ENCODE results near the gene FYCO1.

FYCO1 gene

GRCh38 chr3:45892161-45892560, 103.5 kb downstream of the FYCO1 start:
- no peak overlapping the region for H3K4me3 ChIP-seq (ENCODE audit: low read length, poor library complexity, severe bottlenecking)
- no peak overlapping the region for H3K9ac ChIP-seq (ENCODE audit: low read depth, low read length, poor library complexity, severe bottlenecking)
- TF ChIP-seq, protein P1, sequence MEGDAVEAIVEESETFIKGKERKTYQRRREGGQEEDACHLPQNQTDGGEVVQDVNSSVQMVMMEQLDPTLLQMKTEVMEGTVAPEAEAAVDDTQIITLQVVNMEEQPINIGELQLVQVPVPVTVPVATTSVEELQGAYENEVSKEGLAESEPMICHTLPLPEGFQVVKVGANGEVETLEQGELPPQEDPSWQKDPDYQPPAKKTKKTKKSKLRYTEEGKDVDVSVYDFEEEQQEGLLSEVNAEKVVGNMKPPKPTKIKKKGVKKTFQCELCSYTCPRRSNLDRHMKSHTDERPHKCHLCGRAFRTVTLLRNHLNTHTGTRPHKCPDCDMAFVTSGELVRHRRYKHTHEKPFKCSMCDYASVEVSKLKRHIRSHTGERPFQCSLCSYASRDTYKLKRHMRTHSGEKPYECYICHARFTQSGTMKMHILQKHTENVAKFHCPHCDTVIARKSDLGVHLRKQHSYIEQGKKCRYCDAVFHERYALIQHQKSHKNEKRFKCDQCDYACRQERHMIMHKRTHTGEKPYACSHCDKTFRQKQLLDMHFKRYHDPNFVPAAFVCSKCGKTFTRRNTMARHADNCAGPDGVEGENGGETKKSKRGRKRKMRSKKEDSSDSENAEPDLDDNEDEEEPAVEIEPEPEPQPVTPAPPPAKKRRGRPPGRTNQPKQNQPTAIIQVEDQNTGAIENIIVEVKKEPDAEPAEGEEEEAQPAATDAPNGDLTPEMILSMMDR (conservative IDR thresholded peaks at IDR 0.05; ENCODE audit: low read length) = no peak
- peaks cover 6% of the 10 kb centered on the region for H3K4me1 ChIP-seq (ENCODE audit: insufficient read depth, low read length, poor library complexity, severe bottlenecking)
- no peak overlapping the region for H3K4me2 ChIP-seq (ENCODE audit: low read depth, low read length, poor library complexity, severe bottlenecking)
- H4K20me1 ChIP-seq (ENCODE audit: insufficient read depth, low read length, poor library complexity, severe bottlenecking) = no peaks in the 10 kb centered on the region
- H3K79me2 ChIP-seq (ENCODE audit: insufficient read depth, low read length) = no peaks in the 10 kb centered on the region
- no peaks in the 10 kb centered on the region for H3F3A ChIP-seq (ENCODE audit: low read depth)
- H3K36me3 ChIP-seq (ENCODE audit: insufficient read depth, low read length) = no peaks in the 10 kb centered on the region
- H3K27me3 ChIP-seq (ENCODE audit: insufficient read depth, low read length, poor library complexity, severe bottlenecking) = no peaks in the 10 kb centered on the region
- no peak overlapping the region for H2AFZ ChIP-seq (ENCODE audit: low read length)
- no peaks in the 10 kb centered on the region for H3K9me3 ChIP-seq (ENCODE audit: insufficient read depth, low read depth, low read length)
- H3K9me2 ChIP-seq (replicated peaks; ENCODE audit: low read depth, low read length) = no peaks in the 10 kb centered on the region

DNA sequence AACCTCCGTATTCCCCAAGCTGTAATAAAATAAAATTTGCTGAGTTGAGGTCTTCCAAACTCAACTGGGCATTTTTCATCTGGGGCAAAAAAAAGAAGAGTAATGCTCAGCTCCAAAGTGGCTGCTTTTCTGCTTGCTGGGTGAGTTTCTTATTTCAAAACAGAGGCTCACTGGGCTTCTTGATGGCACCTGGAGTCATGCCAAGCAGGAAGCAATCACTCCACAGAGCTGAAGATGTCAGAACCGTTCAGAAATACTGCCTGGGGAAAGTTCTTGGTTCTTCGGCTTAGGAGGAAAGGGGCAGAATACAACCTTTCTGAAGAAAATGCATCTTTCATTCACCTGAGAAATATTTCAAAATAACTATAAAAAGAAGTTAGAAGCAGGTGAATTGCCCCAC, 105.2 kb downstream of the FYCO1 start:
- no peak overlapping the region for H3K4me3 ChIP-seq (ENCODE audit: low read length, poor library complexity, severe bottlenecking)
- no peaks in the 10 kb centered on the region for H4K20me1 ChIP-seq (ENCODE audit: insufficient read depth, low read length, poor library complexity, severe bottlenecking)
- TF ChIP-seq EZH2phosphoT487 (IDR thresholded peaks at IDR 0.05; ENCODE audit: borderline replicate concordance) = no peak
- TF ChIP-seq, protein P1 (conservative IDR thresholded peaks at IDR 0.05; ENCODE audit: low read length) = no peak
- no peaks in the 10 kb centered on the region for H3K36me3 ChIP-seq (ENCODE audit: insufficient read depth, low read length)
- no peak overlapping the region for H3K4me2 ChIP-seq (ENCODE audit: low read depth, low read length, poor library complexity, severe bottlenecking)
- no peaks in the 10 kb centered on the region for H3F3A ChIP-seq (ENCODE audit: low read depth)
- H3K9me3 ChIP-seq (ENCODE audit: insufficient read depth, low read depth, low read length) = no peaks in the 10 kb centered on the region
- H3K4me1 ChIP-seq (ENCODE audit: insufficient read depth, low read length, poor library complexity, severe bottlenecking) = peaks cover 6% of the 10 kb centered on the region
- H2AFZ ChIP-seq (ENCODE audit: low read length) = no peak overlapping the region
- no peaks in the 10 kb centered on the region for H3K79me2 ChIP-seq (ENCODE audit: insufficient read depth, low read length)
- no peaks in the 10 kb centered on the region for H3K27me3 ChIP-seq (ENCODE audit: insufficient read depth, low read length, poor library complexity, severe bottlenecking)
- no peak overlapping the region for H3K9ac ChIP-seq (ENCODE audit: low read depth, low read length, poor library complexity, severe bottlenecking)
- no peaks in the 10 kb centered on the region for H3K9me2 ChIP-seq (replicated peaks; ENCODE audit: low read depth, low read length)

- H4K20me1 ChIP-seq (ENCODE audit: insufficient read depth, low read length, poor library complexity, severe bottlenecking) = no peaks in the 10 kb centered on the region
- H2AFZ ChIP-seq (ENCODE audit: low read length) = no peak overlapping the region
- H3F3A ChIP-seq (ENCODE audit: low read depth) = no peaks in the 10 kb centered on the region
- H3K36me3 ChIP-seq (ENCODE audit: insufficient read depth, low read length) = no peaks in the 10 kb centered on the region
- no peak overlapping the region for H3K9ac ChIP-seq (ENCODE audit: low read depth, low read length, poor library complexity, severe bottlenecking)
- H3K4me3 ChIP-seq (ENCODE audit: low read length, poor library complexity, severe bottlenecking) = no peak overlapping the region
- no peak overlapping the region for H3K4me2 ChIP-seq (ENCODE audit: low read depth, low read length, poor library complexity, severe bottlenecking)
- no peaks in the 10 kb centered on the region for H3K9me2 ChIP-seq (replicated peaks; ENCODE audit: low read depth, low read length)
- no peaks in the 10 kb centered on the region for H3K27me3 ChIP-seq (ENCODE audit: insufficient read depth, low read length, poor library complexity, severe bottlenecking)
- H3K4me1 ChIP-seq (ENCODE audit: insufficient read depth, low read length, poor library complexity, severe bottlenecking) = peaks cover 6% of the 10 kb centered on the region
- H3K79me2 ChIP-seq (ENCODE audit: insufficient read depth, low read length) = no peaks in the 10 kb centered on the region
- TF ChIP-seq EZH2phosphoT487 (IDR thresholded peaks at IDR 0.05; ENCODE audit: borderline replicate concordance) = no peak
- TF ChIP-seq, protein P1 (conservative IDR thresholded peaks at IDR 0.05; ENCODE audit: low read length) = no peak
- no peaks in the 10 kb centered on the region for H3K9me3 ChIP-seq (ENCODE audit: insufficient read depth, low read depth, low read length)
Measured at GRCh38 chr3:45889337-45889736, 106.3 kb downstream of the FYCO1 start.
